Hepatocyte (in vitro differentiated cells): ENCODE data around the gene VPS41. TPM values are rescaled to one million over a fixed set of nuclear protein-coding genes. Genes with fewer than 3 reads are reported as not detected.

Source experiments
- DNase-seq: peaks from one replicate; pipeline ENCODE4 v3.0.0-alpha.2; 2016; ENCODE audit warnings: low spot score
- H2AFZ ChIP-seq: fragments of 200-600 bp; sonication (generic); 2 replicates; pipeline ENCODE4 v1.6.0; 2016; ENCODE audit warnings: antibody characterized with exemption, mild to moderate bottlenecking
- H3K27ac ChIP-seq: fragments of 200-600 bp; sonication (generic); 2 replicates; pipeline ENCODE4 v1.5.1; 2016; ENCODE audit warnings: mild to moderate bottlenecking
- H3K27me3 ChIP-seq: fragments of 200-600 bp; sonication (generic); 2 replicates; pipeline ENCODE4 v1.6.1; 2016
- H3K36me3 ChIP-seq: fragments of 200-600 bp; sonication (generic); replicated peaks from 2 replicates; pipeline ENCODE4 v1.5.1; 2016; ENCODE audit warnings: low read depth; ENCODE audit not compliant: insufficient read depth
- H3K4me1 ChIP-seq: fragments of 200-600 bp; sonication (generic); 2 replicates; pipeline ENCODE4 v1.5.1; 2016; ENCODE audit warnings: mild to moderate bottlenecking, moderate library complexity; ENCODE audit not compliant: insufficient read depth
- H3K4me2 ChIP-seq: fragments of 200-600 bp; sonication (generic); 2 replicates; pipeline ENCODE4 v1.6.0; 2016
- H3K4me3 ChIP-seq: fragments of 200-600 bp; sonication (generic); 2 replicates; pipeline ENCODE4 v1.5.1; 2016; ENCODE audit warnings: mild to moderate bottlenecking
- H3K79me2 ChIP-seq: fragments of 200-600 bp; sonication (generic); 2 replicates; pipeline ENCODE4 v1.6.0; 2017; ENCODE audit warnings: mild to moderate bottlenecking
- H3K9me2 ChIP-seq: fragments of 200-600 bp; sonication (generic); replicated peaks from 2 replicates; pipeline ENCODE4 v1.6.0; 2017; ENCODE audit warnings: mild to moderate bottlenecking; ENCODE audit not compliant: insufficient read depth
- H3K9me3 ChIP-seq: fragments of 200-600 bp; sonication (generic); 2 replicates; pipeline ENCODE4 v1.5.1; 2016; ENCODE audit warnings: low read depth, mild to moderate bottlenecking
- H4K20me1 ChIP-seq: fragments of 200-600 bp; sonication (generic); 2 replicates; pipeline ENCODE4 v1.6.0; 2016; ENCODE audit warnings: mild to moderate bottlenecking; ENCODE audit not compliant: insufficient read depth, poor library complexity, severe bottlenecking
- EZH2 ChIP-seq: fragments of 200-600 bp; sonication (generic); IDR thresholded peaks from 2 replicates; pipeline ENCODE4 v1.6.1; 2016; ENCODE audit warnings: antibody characterized with exemption, mild to moderate bottlenecking, borderline replicate concordance
- EZH2phosphoT487 ChIP-seq: fragments of 200-600 bp; sonication (generic); IDR thresholded peaks from one replicate; pipeline ENCODE4 v1.6.1; 2018; ENCODE audit warnings: antibody characterized with exemption, mild to moderate bottlenecking, low read depth, moderate library complexity; ENCODE audit not compliant: unreplicated experiment, severe bottlenecking
- WGBS: methylation state at CpG from one replicate; pipeline ENCODE4 v1.1.6; 2016; ENCODE audit warnings: low lambda C conversion rate; ENCODE audit errors: missing lambda C conversion rate; 5-methylcytosine and 5-hydroxymethylcytosine counted together
- polyA plus RNA-seq: library from polyadenylated mRNA; unstranded; fragments of >200 nt; fragmentation: Nextera tagmentation; extraction: Ambion mirVana; gene quantifications from 2 replicates; pipeline ENCODE4 v1.2.1, GENCODE V29; 2016
- total RNA-seq: library from RNA; depleted of rRNA; stranded (reverse); fragments of >200 nt; gene quantifications from 2 replicates; pipeline ENCODE4 v1.2.3, GENCODE V29; 2014
- TF ChIP-seq, protein P1 (sequence below): fragments of 200-600 bp; sonication (generic); IDR thresholded peaks from 2 replicates; pipeline ENCODE4 v1.5.1; 2016; ENCODE audit warnings: antibody characterized with exemption, mild to moderate bottlenecking; ENCODE audit not compliant: poor library complexity

VPS41 gene
- total and polyA plus RNA-seq, 2 experiments from 2014 or later: 40.1 to 70.9 TPM

GRCh38 chr7:38753347-38753746, 155.6 kb downstream of the VPS41 start:
- Histone ChIP-seq H3K36me3 (peaks cover 4% of the 10 kb centered on the region), H3K4me2 (no peak overlapping the region)
- 95% methylated on average over 4 of the region's 4 CpGs for WGBS

DNA sequence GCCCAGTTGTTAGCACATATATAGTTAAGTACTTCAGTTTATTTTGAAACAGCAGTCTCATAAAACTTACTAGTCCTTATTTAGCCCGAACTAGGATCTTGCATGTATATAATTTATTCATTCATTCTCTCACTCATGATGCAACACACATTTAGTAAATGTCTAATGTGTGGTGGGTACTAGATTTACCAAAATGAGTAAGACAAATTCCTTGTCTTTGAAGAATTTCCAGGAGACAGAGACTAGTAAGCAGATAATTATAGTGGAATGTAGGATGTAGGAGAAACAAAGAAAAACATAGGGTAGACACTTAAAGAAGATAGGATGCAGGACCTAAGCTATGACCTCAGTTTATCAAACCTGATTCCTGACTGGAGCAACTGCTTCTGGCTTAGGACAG, 157.6 kb downstream of the VPS41 start:
- DNase-seq: no peak
- Histone ChIP-seq H3K4me2 (no peak overlapping the region), H3K36me3 (peaks cover 4% of the 10 kb centered on the region)

More at GRCh38 chr7:38753347-38753746, 155.6 kb downstream of the VPS41 start:
- Histone ChIP-seq H3K4me3 (no peak overlapping the region), H4K20me1 (no peaks in the 10 kb centered on the region), H3K9me3 (no peaks in the 10 kb centered on the region), H3K27ac (no peak overlapping the region), H3K9me2 (no peaks in the 10 kb centered on the region), H2AFZ (no peak overlapping the region), H3K79me2 (no peaks in the 10 kb centered on the region), H3K27me3 (no peaks in the 10 kb centered on the region), H3K4me1 (no peaks in the 10 kb centered on the region)
- DNase-seq: no peak
- TF ChIP-seq, protein P1, sequence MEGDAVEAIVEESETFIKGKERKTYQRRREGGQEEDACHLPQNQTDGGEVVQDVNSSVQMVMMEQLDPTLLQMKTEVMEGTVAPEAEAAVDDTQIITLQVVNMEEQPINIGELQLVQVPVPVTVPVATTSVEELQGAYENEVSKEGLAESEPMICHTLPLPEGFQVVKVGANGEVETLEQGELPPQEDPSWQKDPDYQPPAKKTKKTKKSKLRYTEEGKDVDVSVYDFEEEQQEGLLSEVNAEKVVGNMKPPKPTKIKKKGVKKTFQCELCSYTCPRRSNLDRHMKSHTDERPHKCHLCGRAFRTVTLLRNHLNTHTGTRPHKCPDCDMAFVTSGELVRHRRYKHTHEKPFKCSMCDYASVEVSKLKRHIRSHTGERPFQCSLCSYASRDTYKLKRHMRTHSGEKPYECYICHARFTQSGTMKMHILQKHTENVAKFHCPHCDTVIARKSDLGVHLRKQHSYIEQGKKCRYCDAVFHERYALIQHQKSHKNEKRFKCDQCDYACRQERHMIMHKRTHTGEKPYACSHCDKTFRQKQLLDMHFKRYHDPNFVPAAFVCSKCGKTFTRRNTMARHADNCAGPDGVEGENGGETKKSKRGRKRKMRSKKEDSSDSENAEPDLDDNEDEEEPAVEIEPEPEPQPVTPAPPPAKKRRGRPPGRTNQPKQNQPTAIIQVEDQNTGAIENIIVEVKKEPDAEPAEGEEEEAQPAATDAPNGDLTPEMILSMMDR: no peak
- TF ChIP-seq EZH2: no peak

GRCh38 chr7:38748056-38748610, 160.9 kb downstream of the VPS41 start:
- H3K27me3 ChIP-seq: no peaks in the 10 kb centered on the region
- H3K4me3 ChIP-seq: no peak overlapping the region
- 97% methylated on average over 12 of the region's 12 CpGs for WGBS
- no peaks in the 10 kb centered on the region for H3K9me2 ChIP-seq
- H3K9me3 ChIP-seq: no peaks in the 10 kb centered on the region
- H3K4me1 ChIP-seq: no peaks in the 10 kb centered on the region
- H3K36me3 ChIP-seq: peaks cover 4% of the 10 kb centered on the region
- TF ChIP-seq EZH2phosphoT487: no peak
- TF ChIP-seq, protein P1: peak; percentile 30
- no peaks in the 10 kb centered on the region for H3K79me2 ChIP-seq
- H3K27ac ChIP-seq: no peak overlapping the region
- DNase-seq: no peak
- H3K4me2 ChIP-seq: no peak overlapping the region
- no peak overlapping the region for H2AFZ ChIP-seq
- H4K20me1 ChIP-seq: no peaks in the 10 kb centered on the region

More for the DNA sequence above, 157.6 kb downstream of the VPS41 start:
- WGBS: 81% methylated on average over 1 of the region's 1 CpG
- Histone ChIP-seq H3K9me3 (no peaks in the 10 kb centered on the region), H3K27ac (no peak overlapping the region), H3K27me3 (no peaks in the 10 kb centered on the region), H4K20me1 (no peaks in the 10 kb centered on the region), H2AFZ (no peak overlapping the region), H3K79me2 (no peaks in the 10 kb centered on the region), H3K4me3 (no peak overlapping the region), H3K4me1 (no peaks in the 10 kb centered on the region), H3K9me2 (no peaks in the 10 kb centered on the region)
- TF ChIP-seq EZH2phosphoT487: no peak
- no peak for TF ChIP-seq EZH2
- TF ChIP-seq, protein P1: no peak

- Histone ChIP-seq H3K9me3 (no peaks in the 10 kb centered on the region), H3K4me3 (no peak overlapping the region), H4K20me1 (no peaks in the 10 kb centered on the region), H3K4me2 (no peak overlapping the region), H2AFZ (no peak overlapping the region), H3K27ac (no peak overlapping the region), H3K4me1 (no peaks in the 10 kb centered on the region), H3K9me2 (no peaks in the 10 kb centered on the region), H3K79me2 (no peaks in the 10 kb centered on the region), H3K36me3 (peaks cover 4% of the 10 kb centered on the region), H3K27me3 (no peaks in the 10 kb centered on the region)
- TF ChIP-seq EZH2phosphoT487 (no peak), EZH2 (no peak)
- TF ChIP-seq, protein P1: no peak
- no peak for DNase-seq
- 87% methylated on average over 7 of the region's 7 CpGs for whole genome bisulfite sequencing
These were observed 162.6 kb downstream of the VPS41 start for GRCh38 chr7:38746438-38746837.
